ENCODE data around the gene GATM.
"Not testable (repeated sequence)": the region's sequence is repeated elsewhere in the genome, so short reads cannot be mapped to it uniquely, and the experiment has no call there.

GATM gene

GRCh38 chr15:45349623-45350022 lies 28.7 kb downstream of the GATM start:
- no peak for DNase-seq (ENCODE audit: low spot score)

GRCh38 chr15:45347989-45348388 lies 30.4 kb downstream of the GATM start:
- no peak for DNase-seq (ENCODE audit: low spot score)

GRCh38 chr15:45347033-45347432 lies 31.3 kb downstream of the GATM start:
- no peak for DNase-seq (ENCODE audit: low spot score)

- DNase-seq (ENCODE audit: low spot score): no peak
These were observed 32.0 kb downstream of the GATM start for GRCh38 chr15:45346381-45346780.

GRCh38 chr15:45343258-45343860 lies 35.0 kb downstream of the GATM start:
- DNase-seq (ENCODE audit: low spot score): no peak

GRCh38 chr15:45341790-45342189 lies 36.6 kb downstream of the GATM start:
- DNase-seq (ENCODE audit: low spot score): no peak

- DNase-seq (ENCODE audit: low spot score): no peak
These were observed 37.9 kb downstream of the GATM start for GRCh38 chr15:45340429-45340828.

- DNase-seq (ENCODE audit: low spot score): peak; percentile 29
These were observed 39.9 kb downstream of the GATM start for GRCh38 chr15:45338417-45338816.

- no peak for DNase-seq (ENCODE audit: low spot score)
These were observed 41.1 kb downstream of the GATM start for GRCh38 chr15:45337224-45337623.

GRCh38 chr15:45333550-45333949 lies 44.8 kb downstream of the GATM start:
- no peak for DNase-seq (ENCODE audit: low spot score)

GRCh38 chr15:45332694-45333093 lies 45.6 kb downstream of the GATM start:
- DNase-seq (ENCODE audit: low spot score): no peak

GRCh38 chr15:45331972-45332371 lies 46.4 kb downstream of the GATM start:
- no peak for DNase-seq (ENCODE audit: low spot score)

- no peak for DNase-seq (ENCODE audit: low spot score)
These were observed 49.7 kb downstream of the GATM start for GRCh38 chr15:45328663-45329062.

- DNase-seq (ENCODE audit: low spot score): no peak
These were observed 51.6 kb downstream of the GATM start for GRCh38 chr15:45326741-45327140.

- no peak for DNase-seq (ENCODE audit: low spot score)
These were observed 52.1 kb downstream of the GATM start for GRCh38 chr15:45326280-45326679.

GRCh38 chr15:45320581-45321205 lies 57.7 kb downstream of the GATM start:
- DNase-seq (ENCODE audit: low spot score): no peak

GRCh38 chr15:45319472-45320214 lies 58.7 kb downstream of the GATM start:
- no peak for DNase-seq (ENCODE audit: low spot score)

- DNase-seq (ENCODE audit: low spot score): no peak
These were observed 63.4 kb downstream of the GATM start for GRCh38 chr15:45314960-45315359.

- not testable (repeated sequence) for DNase-seq (ENCODE audit: low spot score)
These were observed 64.2 kb downstream of the GATM start for GRCh38 chr15:45314117-45314516.
